Fibroblast of lung (primary cell): ENCODE results near the gene KHSRP. TPM values are rescaled to one million over a fixed set of nuclear protein-coding genes. Genes with fewer than 3 reads are reported as not detected.

Experiments used
- DNase-seq, 2 donors: peaks; one replicate each; pipeline versions ENCODE4 v3.0.0 to v3.0.0-alpha.2; 2010; ENCODE audit warnings: low read depth in 2 of 2
- H2AFZ ChIP-seq: 2 replicates; pipeline ENCODE4 v1.5.1; 2012; ENCODE audit warnings: low read length, control low read depth, inconsistent platforms
- H3K27ac ChIP-seq: 2 replicates; pipeline ENCODE4 v1.5.1; 2011; ENCODE audit warnings: low read length, control low read depth; ENCODE audit not compliant: insufficient read depth
- H3K27me3 ChIP-seq: 2 replicates; pipeline ENCODE4 v1.5.1; 2011; ENCODE audit warnings: mild to moderate bottlenecking, low read length; ENCODE audit not compliant: control insufficient read depth, insufficient read depth
- H3K36me3 ChIP-seq: 2 replicates; pipeline ENCODE4 v1.5.1; 2011; ENCODE audit warnings: low read length; ENCODE audit not compliant: control insufficient read depth, insufficient read depth
- H3K4me1 ChIP-seq: 2 replicates; pipeline ENCODE4 v1.5.1; 2011; ENCODE audit warnings: low read length; ENCODE audit not compliant: control insufficient read depth, insufficient read depth; ENCODE audit errors: extremely low read depth
- H3K4me2 ChIP-seq: 2 replicates; pipeline ENCODE4 v1.5.1; 2011; ENCODE audit warnings: low read length, control low read depth; ENCODE audit not compliant: insufficient read depth; ENCODE audit errors: extremely low read depth
- H3K4me3 ChIP-seq, 4 experiments: fragments of 200-600 bp in 1 of 4; sonication (generic) in 1 of 4; replicated peaks in 1 of 4; 2 replicates each; pipeline ENCODE4 v1.5.1; 2011 to 2016; ENCODE audit warnings: low read length in 4 of 4, low read depth in 3 of 4, mild to moderate bottlenecking in 3 of 4, control low read depth in 2 of 4, inconsistent platforms in 1 of 4, mixed read lengths in 1 of 4; ENCODE audit not compliant: insufficient read depth in 1 of 4; ENCODE audit errors: control extremely low read depth in 1 of 4
- H3K79me2 ChIP-seq: 2 replicates; pipeline ENCODE4 v1.5.1; 2012; ENCODE audit warnings: mild to moderate bottlenecking, low read length, inconsistent platforms; ENCODE audit not compliant: control insufficient read depth, insufficient read depth
- H3K9ac ChIP-seq: 2 replicates; pipeline ENCODE4 v1.5.1; 2011; ENCODE audit warnings: mild to moderate bottlenecking, low read length, control low read depth; ENCODE audit not compliant: insufficient read depth
- H3K9me3 ChIP-seq: 2 replicates; pipeline ENCODE4 v1.5.1; 2012; ENCODE audit warnings: low read depth, low read length; ENCODE audit not compliant: control insufficient read depth, insufficient read depth
- H4K20me1 ChIP-seq: 2 replicates; pipeline ENCODE4 v1.5.1; 2011; ENCODE audit warnings: low read length; ENCODE audit not compliant: control insufficient read depth, insufficient read depth; ENCODE audit errors: extremely low read depth
- CTCF ChIP-seq, 2 donors: IDR thresholded peaks in 1 of 2; conservative IDR thresholded peaks in 1 of 2; 1 replicate in 1 of 2; 2 replicates in 1 of 2; pipeline ENCODE4 v1.5.1; 2011 to 2012; ENCODE audit warnings: low read length in 2 of 2, control low read depth in 1 of 2, inconsistent platforms in 1 of 2, low read depth in 1 of 2, mild to moderate bottlenecking in 1 of 2
- EZH2 ChIP-seq: IDR thresholded peaks from 2 replicates; pipeline ENCODE4 v1.5.1; 2012; ENCODE audit warnings: low read length, control low read depth, mild to moderate bottlenecking; ENCODE audit errors: missing control alignments
- polyA plus RNA-seq, 2 donors: library from polyadenylated mRNA; depleted of rRNA in 1 of 2; stranded (reverse) in 1 of 2; unstranded in 1 of 2; fragments of >200 nt; gene quantifications; 2 replicates each; pipeline ENCODE4 v1.2.1, GENCODE V29; 2011 to 2012; ENCODE audit warnings: missing spikeins in 1 of 2
- total RNA-seq: library from RNA; depleted of rRNA; stranded (reverse); fragments of >200 nt; gene quantifications from 2 replicates; pipeline ENCODE4 v1.2.1, GENCODE V29; 2014

The KHSRP gene
- total and polyA plus RNA-seq, 2 donors (not counting 1 experiment from before 2014, with no cell fraction given) = 66.0 to 93.5 TPM

- no peaks in the 10 kb centered on the region for H4K20me1 ChIP-seq
- no peak overlapping the region for H2AFZ ChIP-seq
- no peaks in the 10 kb centered on the region for H3K79me2 ChIP-seq
- H3K36me3 ChIP-seq = no peaks in the 10 kb centered on the region
- H3K27ac ChIP-seq = peak overlapping the region; percentile 47
- H3K9me3 ChIP-seq = no peaks in the 10 kb centered on the region
- no peak overlapping the region for H3K9ac ChIP-seq
- DNase-seq = no peak
- H3K4me2 ChIP-seq = peak overlapping the region; percentile 80
- TF ChIP-seq EZH2 = no peak
- TF ChIP-seq CTCF (conservative IDR thresholded peaks at IDR 0.05 in 1 of 2, IDR thresholded peaks at IDR 0.05 in 1 of 2; ENCODE audit: low read depth in 1 of 2, low read length in 2 of 2) = no peak
- H3K4me3 ChIP-seq = peak overlapping the region in 1 of 4 experiments; percentile 57
- H3K4me1 ChIP-seq = peaks cover 5% of the 10 kb centered on the region
- H3K27me3 ChIP-seq = no peaks in the 10 kb centered on the region
Observed at GRCh38 chr19:6374161-6374709, 50.4 kb downstream of the KHSRP start.

- Histone ChIP-seq H3K27ac (peak overlapping the region; percentile 47), H3K9me3 (no peaks in the 10 kb centered on the region), H3K9ac (peak overlapping the region; percentile 42), H3K4me3 (peak overlapping the region; percentile 32 to 57 (median 48)), H3K4me1 (peaks cover 5% of the 10 kb centered on the region), H4K20me1 (no peaks in the 10 kb centered on the region), H3K4me2 (peak overlapping the region; percentile 80), H3K79me2 (no peaks in the 10 kb centered on the region), H3K27me3 (no peaks in the 10 kb centered on the region), H2AFZ (peak overlapping the region; percentile 44), H3K36me3 (no peaks in the 10 kb centered on the region)
- TF ChIP-seq EZH2 = no peak
- no peak for TF ChIP-seq CTCF (conservative IDR thresholded peaks at IDR 0.05 in 1 of 2, IDR thresholded peaks at IDR 0.05 in 1 of 2; ENCODE audit: low read depth in 1 of 2, low read length in 2 of 2)
- no peak for DNase-seq
Observed at GRCh38 chr19:6373813-6374108, 50.9 kb downstream of the KHSRP start.

GRCh38 chr19:6373096-6373812 is 51.4 kb downstream of the KHSRP start:
- H3K9me3 ChIP-seq = no peaks in the 10 kb centered on the region
- no peak for TF ChIP-seq EZH2
- TF ChIP-seq CTCF (conservative IDR thresholded peaks at IDR 0.05 in 1 of 2, IDR thresholded peaks at IDR 0.05 in 1 of 2; ENCODE audit: low read depth in 1 of 2, low read length in 2 of 2) = no peak
- H3K9ac ChIP-seq = peak overlapping the region; percentile 96
- H3K4me3 ChIP-seq = peak overlapping the region; percentile 67 to 94 (median 77)
- H4K20me1 ChIP-seq = no peaks in the 10 kb centered on the region
- no peaks in the 10 kb centered on the region for H3K79me2 ChIP-seq
- H3K4me2 ChIP-seq = peak overlapping the region; percentile 93
- peaks cover 3% of the 10 kb centered on the region for H3K36me3 ChIP-seq
- peak; percentile 95 to 99 for DNase-seq
- H3K27ac ChIP-seq = peak overlapping the region; percentile 93
- no peaks in the 10 kb centered on the region for H3K27me3 ChIP-seq
- peak overlapping the region; percentile 86 for H2AFZ ChIP-seq
- peaks cover 5% of the 10 kb centered on the region for H3K4me1 ChIP-seq
